ENCODE results near the gene HRH1. TPM values are rescaled to one million over a fixed set of nuclear protein-coding genes. Genes with fewer than 3 reads are reported as not detected.

The HRH1 gene
- total RNA-seq, 2 donors from 2014 or later: 1.6 to 3.5 TPM

DNA sequence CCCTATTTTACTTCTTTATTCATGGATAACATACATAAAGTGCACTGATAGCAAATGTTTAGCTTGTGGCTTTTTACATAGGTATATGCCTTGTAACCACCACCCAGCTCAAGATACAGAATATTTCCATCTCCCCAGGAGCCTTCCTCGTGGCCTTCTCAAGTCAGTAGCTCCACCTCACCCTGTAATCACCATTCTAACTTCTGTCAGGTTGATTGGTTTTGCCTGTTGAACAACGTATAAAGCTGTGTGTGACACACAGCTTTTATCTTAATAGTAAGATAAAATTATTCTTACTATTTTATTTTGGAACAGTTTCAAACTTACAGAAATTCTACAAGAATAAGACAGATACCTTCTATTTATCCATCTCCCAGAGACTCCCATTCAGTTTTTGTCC is 131.2 kb downstream of the HRH1 start:
- no peak for DNase-seq (ENCODE audit: low spot score)
- no peaks in the 10 kb centered on the region for H3K9me3 ChIP-seq

DNA sequence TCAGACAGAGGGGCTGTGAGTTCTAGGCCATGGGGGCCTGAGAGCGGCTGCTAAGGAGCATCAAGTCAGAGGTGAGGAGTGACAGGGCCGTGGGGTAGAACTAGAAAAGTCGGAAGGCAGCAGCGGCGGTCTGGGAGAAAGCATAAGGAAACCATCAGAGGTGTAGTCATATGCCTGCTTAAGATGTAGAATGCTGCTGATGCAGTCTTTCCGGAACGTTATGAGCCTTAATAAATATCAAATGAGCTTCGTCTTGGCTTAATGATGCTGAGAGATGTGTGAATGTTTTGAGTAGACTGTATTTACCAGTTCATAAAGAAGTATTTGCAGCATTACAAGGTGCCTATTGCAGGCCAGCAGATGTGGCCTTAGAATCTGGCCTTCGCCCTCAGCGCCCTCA is 133.1 kb downstream of the HRH1 start:
- Histone ChIP-seq H3K27ac (peak overlapping the region; percentile 6 to 30), H3K9me3 (no peaks in the 10 kb centered on the region), H3K27me3 (no peaks in the 10 kb centered on the region), H3K4me1 (peaks cover 0 to 67% of the 10 kb centered on the region in 2 donors), H3K36me3 (no peaks in the 10 kb centered on the region), H3K4me3 (no peak overlapping the region)
- TF ChIP-seq, protein P1, sequence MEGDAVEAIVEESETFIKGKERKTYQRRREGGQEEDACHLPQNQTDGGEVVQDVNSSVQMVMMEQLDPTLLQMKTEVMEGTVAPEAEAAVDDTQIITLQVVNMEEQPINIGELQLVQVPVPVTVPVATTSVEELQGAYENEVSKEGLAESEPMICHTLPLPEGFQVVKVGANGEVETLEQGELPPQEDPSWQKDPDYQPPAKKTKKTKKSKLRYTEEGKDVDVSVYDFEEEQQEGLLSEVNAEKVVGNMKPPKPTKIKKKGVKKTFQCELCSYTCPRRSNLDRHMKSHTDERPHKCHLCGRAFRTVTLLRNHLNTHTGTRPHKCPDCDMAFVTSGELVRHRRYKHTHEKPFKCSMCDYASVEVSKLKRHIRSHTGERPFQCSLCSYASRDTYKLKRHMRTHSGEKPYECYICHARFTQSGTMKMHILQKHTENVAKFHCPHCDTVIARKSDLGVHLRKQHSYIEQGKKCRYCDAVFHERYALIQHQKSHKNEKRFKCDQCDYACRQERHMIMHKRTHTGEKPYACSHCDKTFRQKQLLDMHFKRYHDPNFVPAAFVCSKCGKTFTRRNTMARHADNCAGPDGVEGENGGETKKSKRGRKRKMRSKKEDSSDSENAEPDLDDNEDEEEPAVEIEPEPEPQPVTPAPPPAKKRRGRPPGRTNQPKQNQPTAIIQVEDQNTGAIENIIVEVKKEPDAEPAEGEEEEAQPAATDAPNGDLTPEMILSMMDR (IDR thresholded peaks at IDR 0.05): no peak
- DNase-seq (ENCODE audit: low spot score): no peak

More for the DNA sequence above, 131.2 kb downstream of the HRH1 start:
- TF ChIP-seq, protein P1 (IDR thresholded peaks at IDR 0.05): no peak
- Histone ChIP-seq H3K27me3 (no peaks in the 10 kb centered on the region), H3K4me3 (no peak overlapping the region), H3K36me3 (no peaks in the 10 kb centered on the region), H3K4me1 (peaks cover 0 to 55% of the 10 kb centered on the region in 2 donors), H3K27ac (no peak overlapping the region)

DNA sequence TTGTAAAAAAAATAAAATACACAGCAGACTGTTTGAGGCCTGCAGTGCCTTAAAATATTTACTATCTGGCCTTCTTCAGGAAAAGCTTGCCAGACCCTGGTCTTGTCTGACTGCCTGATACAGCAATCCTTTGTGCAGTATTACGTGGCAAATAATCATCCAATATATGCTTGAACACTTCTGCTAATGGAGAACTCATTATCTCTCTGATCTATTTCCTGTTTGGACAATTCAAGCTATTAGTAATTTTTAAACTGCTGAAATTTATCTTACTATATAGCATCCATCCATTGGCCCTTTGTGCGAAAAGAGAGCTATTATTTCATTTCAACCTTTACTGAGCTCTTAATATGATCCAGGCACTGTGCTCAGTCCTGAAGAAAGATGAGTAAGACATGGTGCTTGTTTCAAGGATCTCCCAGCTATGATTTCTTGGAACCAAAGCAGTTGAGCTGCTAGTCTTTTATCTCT is 133.8 kb downstream of the HRH1 start:
- Histone ChIP-seq H3K27me3 (no peaks in the 10 kb centered on the region), H3K9me3 (no peaks in the 10 kb centered on the region), H3K4me3 (no peak overlapping the region), H3K4me1 (peaks cover 0 to 60% of the 10 kb centered on the region in 2 donors), H3K27ac (peak overlapping the region; percentile 62 to 72), H3K36me3 (no peaks in the 10 kb centered on the region)
- no peak for DNase-seq (ENCODE audit: low spot score)
- TF ChIP-seq, protein P1 (IDR thresholded peaks at IDR 0.05): no peak

DNA sequence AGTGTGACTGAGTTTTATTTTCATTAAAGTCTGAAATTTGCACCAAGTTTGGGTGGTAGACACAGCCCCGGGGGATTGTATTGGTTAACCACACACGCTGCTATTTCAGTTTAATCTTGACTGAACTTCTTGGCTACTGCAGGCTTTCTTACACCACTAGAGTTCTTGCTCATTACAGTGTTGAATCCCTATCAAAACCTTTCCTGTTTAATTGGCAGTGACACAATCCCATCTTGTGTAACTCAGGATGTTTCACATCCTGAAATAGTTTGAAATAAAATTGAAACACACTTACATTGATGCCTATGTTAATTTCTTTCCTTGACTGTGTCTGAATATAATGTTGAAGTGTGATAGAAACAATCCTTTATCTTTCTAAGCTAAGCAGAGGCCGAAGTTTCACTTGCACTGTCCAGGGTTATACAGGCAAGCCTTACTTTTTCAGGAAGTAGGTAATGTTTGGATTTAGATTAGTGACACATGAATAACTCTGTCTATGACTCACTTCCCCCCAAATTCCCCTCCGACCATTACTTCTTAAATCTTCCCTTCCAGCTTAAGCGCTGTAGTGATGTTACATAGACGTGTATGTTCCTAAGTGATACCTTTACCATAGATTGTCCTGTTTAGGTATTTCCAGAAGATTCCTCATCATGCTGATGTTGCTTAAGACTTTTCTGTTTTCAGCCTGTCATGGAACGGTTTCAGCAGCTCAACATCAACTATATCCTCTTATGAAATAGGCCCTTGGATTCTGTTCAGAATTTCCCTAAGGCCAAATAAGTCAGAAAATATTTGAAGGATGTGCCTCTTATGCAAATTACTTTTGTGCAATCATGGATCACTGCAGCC is 134.7 kb downstream of the HRH1 start:
- TF ChIP-seq, protein P1 (IDR thresholded peaks at IDR 0.05): no peak
- H3K4me1 ChIP-seq: peaks cover 0 to 54% of the 10 kb centered on the region in 2 donors
- no peaks in the 10 kb centered on the region for H3K9me3 ChIP-seq
- peak overlapping the region; percentile 62 to 72 for H3K27ac ChIP-seq
- H3K27me3 ChIP-seq: no peaks in the 10 kb centered on the region
- DNase-seq (ENCODE audit: low spot score): no peak
- H3K4me3 ChIP-seq: peak overlapping the region in 1 of 2 donors; percentile 3
- no peaks in the 10 kb centered on the region for H3K36me3 ChIP-seq

DNA sequence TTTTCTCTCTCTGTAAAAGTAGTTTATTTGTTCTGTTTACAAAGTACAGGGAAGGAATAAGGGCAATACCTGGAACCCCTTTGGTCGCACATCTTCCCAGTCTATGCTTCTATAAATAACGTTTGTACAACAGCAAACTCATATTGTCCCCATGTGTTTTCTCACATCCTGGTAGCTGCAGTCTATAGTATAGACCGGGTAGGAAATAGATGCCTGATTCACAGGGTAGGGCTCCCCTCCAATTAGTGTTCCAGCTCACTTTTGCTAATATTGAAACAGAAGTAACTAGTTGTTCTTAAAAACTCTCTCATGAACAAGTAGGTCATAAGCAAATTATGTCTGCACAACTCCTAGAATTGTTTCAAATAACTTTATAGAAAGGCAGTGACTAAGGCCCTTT is 135.6 kb downstream of the HRH1 start:
- no peak overlapping the region for H3K4me3 ChIP-seq
- no peaks in the 10 kb centered on the region for H3K27me3 ChIP-seq
- TF ChIP-seq, protein P1 (IDR thresholded peaks at IDR 0.05): no peak
- DNase-seq (ENCODE audit: low spot score): no peak
- no peaks in the 10 kb centered on the region for H3K36me3 ChIP-seq
- peaks cover 0 to 54% of the 10 kb centered on the region in 2 donors for H3K4me1 ChIP-seq
- no peaks in the 10 kb centered on the region for H3K9me3 ChIP-seq
- peak overlapping the region; percentile 4 to 72 for H3K27ac ChIP-seq
